Prostate gland (tissue), 2 donors: ENCODE data around the gene PLEKHF1.

Source experiments
- CTCF ChIP-seq, 4 experiments: fragments of 200-600 bp in 2 of 4; fragments of 450-650 bp in 2 of 4; sonication (generic) in 2 of 4; IDR thresholded peaks; 1 replicate in 3 of 4; 2 replicates in 1 of 4; pipeline ENCODE4 v1.5.1; 2016 to 2019; ENCODE audit warnings: antibody characterized with exemption in 4 of 4, mild to moderate bottlenecking in 2 of 4, moderate library complexity in 2 of 4
- POLR2A ChIP-seq: fragments of 450-650 bp; IDR thresholded peaks from one replicate; pipeline ENCODE4 v1.6.1; 2016; ENCODE audit warnings: antibody characterized with exemption, mild to moderate bottlenecking
- POLR2AphosphoS5 ChIP-seq: sonication (generic); formaldehyde crosslinking; IDR thresholded peaks from one replicate; pipeline ENCODE4 v1.6.1; 2017; ENCODE audit warnings: antibody characterized with exemption

GRCh38 chr19:29675650-29676186 lies 10.5 kb downstream of the PLEKHF1 start:
- TF ChIP-seq CTCF (IDR thresholded peaks at IDR 0.05), result no peak
- TF ChIP-seq POLR2A, result no peak
- TF ChIP-seq POLR2AphosphoS5, result no peak
